ENCODE results near the gene IQSEC3. TPM values are rescaled to one million over a fixed set of nuclear protein-coding genes. Genes with fewer than 3 reads are reported as not detected.
"Not testable (repeated sequence)": the region's sequence is repeated elsewhere in the genome, so short reads cannot be mapped to it uniquely, and the experiment has no call there.

Gene IQSEC3
- total RNA-seq, 6 donors from 2014 or later, result 2.1 to 19.0 (median 8.2) TPM

- Histone ChIP-seq H3K4me3 (no peak overlapping the region), H3K27me3 (peaks cover 0 to 3% (median 1%) of the 10 kb centered on the region in 4 donors), H3K27ac (no peak overlapping the region), H3K4me1 (no peaks in the 10 kb centered on the region), H3K36me3 (no peaks in the 10 kb centered on the region), H3K9me3 (no peaks in the 10 kb centered on the region)
- DNase-seq, result no peak
- WGBS, 2 donors, result 60 to 64% methylated on average over 7 of the region's 7 CpGs
- ATAC-seq (ENCODE audit: low FRiP score in 2 of 2), result peak in 1 of 2 donors; percentile 4
- TF ChIP-seq CTCF (IDR thresholded peaks at IDR 0.05) (no peak), POLR2A (IDR thresholded peaks at IDR 0.05) (no peak), EP300 (IDR thresholded peaks at IDR 0.05) (no peak), POLR2AphosphoS5 (IDR thresholded peaks at IDR 0.05) (no peak)
Measured at GRCh38 chr12:56683-57346, 9.8 kb upstream of the IQSEC3 start.

DNA sequence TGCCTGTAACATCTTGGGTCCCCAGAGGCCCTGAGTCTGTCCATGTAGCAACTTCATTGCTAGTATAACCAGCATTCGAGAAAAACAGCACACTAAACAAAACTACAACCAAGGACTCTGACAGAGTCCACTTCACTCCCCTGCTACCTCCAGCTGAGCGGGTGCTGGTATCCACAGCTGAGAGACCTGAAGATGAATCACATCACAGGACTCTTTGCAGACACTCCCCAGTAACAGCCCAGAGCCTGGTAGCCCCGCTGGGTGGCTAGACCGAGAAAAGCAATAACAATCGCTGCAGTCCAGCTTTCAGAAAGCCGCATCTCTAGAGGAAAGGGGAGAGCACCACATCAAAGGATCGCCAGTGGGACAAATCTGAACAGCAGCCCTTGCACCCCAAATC, 9.0 kb upstream of the IQSEC3 start:
- no peak for DNase-seq
- ATAC-seq (ENCODE audit: low FRiP score in 2 of 2), result no peak
- Histone ChIP-seq H3K4me3 (no peak overlapping the region), H3K27me3 (peaks cover 0 to 3% (median 1%) of the 10 kb centered on the region in 4 donors), H3K4me1 (no peaks in the 10 kb centered on the region), H3K36me3 (no peaks in the 10 kb centered on the region), H3K27ac (no peak overlapping the region), H3K9me3 (no peaks in the 10 kb centered on the region)
- TF ChIP-seq EP300 (IDR thresholded peaks at IDR 0.05) (no peak), CTCF (IDR thresholded peaks at IDR 0.05) (no peak)
- WGBS, 2 donors, result 77 to 82% methylated on average over 7 of the region's 7 CpGs

DNA sequence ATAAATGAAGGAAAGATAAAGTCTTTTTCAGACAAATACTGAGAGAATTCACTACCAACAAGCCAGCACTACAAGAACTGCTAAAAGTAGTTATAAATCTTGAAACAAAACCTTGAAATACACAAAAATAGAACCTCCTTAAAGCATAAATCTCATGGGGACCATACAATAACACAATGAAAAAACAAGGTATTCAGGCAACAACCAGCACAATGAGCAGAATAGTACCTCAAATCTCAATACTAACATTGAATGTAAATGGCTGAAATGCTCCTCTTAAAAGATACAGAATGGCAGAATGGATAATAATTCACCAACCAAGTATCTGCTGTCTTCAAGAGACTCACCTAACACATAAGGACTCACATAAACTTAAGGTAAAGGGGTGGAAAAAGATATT, 7.7 kb upstream of the IQSEC3 start:
- Histone ChIP-seq H3K27me3 (peaks cover 0 to 3% (median 1%) of the 10 kb centered on the region in 4 donors), H3K27ac (no peak overlapping the region), H3K4me3 (no peak overlapping the region), H3K4me1 (no peaks in the 10 kb centered on the region), H3K9me3 (no peaks in the 10 kb centered on the region), H3K36me3 (no peaks in the 10 kb centered on the region)
- ATAC-seq (ENCODE audit: low FRiP score in 2 of 2), result no peak
- DNase-seq, result no peak
- TF ChIP-seq POLR2A (IDR thresholded peaks at IDR 0.05) (no peak), CTCF (IDR thresholded peaks at IDR 0.05) (no peak), EP300 (IDR thresholded peaks at IDR 0.05) (no peak), POLR2AphosphoS5 (IDR thresholded peaks at IDR 0.05) (no peak)

GRCh38 chr12:61845-62244, 4.7 kb upstream of the IQSEC3 start:
- H3K27ac ChIP-seq; ATAC-seq (ENCODE audit: low FRiP score in 2 of 2); H3K9me3 ChIP-seq; H3K4me1 ChIP-seq; DNase-seq; H3K36me3 ChIP-seq; H3K4me3 ChIP-seq; H3K27me3 ChIP-seq: not testable (repeated sequence)

- not testable (repeated sequence) for H3K4me1 ChIP-seq; ATAC-seq (ENCODE audit: low FRiP score in 2 of 2); H3K36me3 ChIP-seq; H3K4me3 ChIP-seq; H3K27me3 ChIP-seq; DNase-seq; H3K27ac ChIP-seq; H3K9me3 ChIP-seq
- 58 to 64% methylated on average over 4 of the region's 4 CpGs for WGBS, 2 donors
Measured at GRCh38 chr12:65491-66063, 990 bp upstream of the IQSEC3 start.

DNA sequence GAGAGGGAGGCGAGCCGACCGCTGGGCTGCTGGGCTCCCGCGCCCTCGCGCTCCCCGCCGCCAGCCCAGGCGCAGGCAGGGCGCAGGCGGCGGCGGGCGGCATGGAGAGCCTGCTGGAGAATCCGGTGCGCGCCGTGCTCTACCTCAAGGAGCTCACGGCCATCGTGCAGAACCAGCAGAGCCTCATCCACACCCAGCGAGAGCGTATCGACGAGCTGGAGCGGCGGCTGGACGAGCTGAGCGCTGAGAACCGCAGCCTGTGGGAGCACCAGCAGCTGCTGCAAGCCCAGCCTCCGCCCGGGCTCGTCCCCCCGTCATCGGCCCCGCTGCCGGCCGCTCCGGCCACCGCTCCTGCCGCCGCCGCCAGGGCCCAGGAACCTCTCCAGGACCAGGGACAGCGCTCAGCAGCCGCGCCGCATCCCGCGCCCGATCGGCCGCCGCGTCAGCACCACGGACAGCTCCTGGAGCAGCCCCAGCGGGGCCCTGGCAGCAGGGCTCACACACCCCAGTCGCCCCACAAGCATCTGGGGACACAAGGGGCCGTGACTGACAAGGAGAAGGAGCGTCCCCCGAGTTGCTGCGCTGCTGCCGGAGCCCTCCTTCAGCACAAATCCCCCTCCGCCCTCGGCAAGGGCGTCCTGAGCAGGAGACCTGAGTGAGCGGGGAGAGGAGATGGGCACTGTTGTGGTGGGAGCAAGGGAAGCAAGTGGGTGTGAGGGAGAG, 376 bp downstream of the IQSEC3 start:
- not testable (repeated sequence) for H3K4me3 ChIP-seq, H3K9me3 ChIP-seq

GRCh38 chr12:69677-70076, 3.1 kb downstream of the IQSEC3 start:
- 71 to 73% methylated on average over 6 of the region's 6 CpGs for WGBS, 2 donors
- not testable (repeated sequence) for H3K27me3 ChIP-seq; H3K27ac ChIP-seq; DNase-seq; H3K4me3 ChIP-seq; H3K36me3 ChIP-seq; H3K4me1 ChIP-seq; ATAC-seq (ENCODE audit: low FRiP score in 2 of 2); H3K9me3 ChIP-seq

More for the DNA sequence above, 376 bp downstream of the IQSEC3 start:
- not testable (repeated sequence) for H3K4me1 ChIP-seq, H3K36me3 ChIP-seq, H3K27me3 ChIP-seq, H3K27ac ChIP-seq
- DNase-seq (peak in 1 of 2 donors; percentile 81), ATAC-seq (ENCODE audit: low FRiP score in 2 of 2) (peak; percentile 93 to 98)
- WGBS, 2 donors, result 6 to 22% methylated on average over 7 to 40 of the region's 66 CpGs

- not testable (repeated sequence) for H3K36me3 ChIP-seq; H3K27ac ChIP-seq; H3K4me1 ChIP-seq; H3K4me3 ChIP-seq; H3K27me3 ChIP-seq; DNase-seq; H3K9me3 ChIP-seq; ATAC-seq (ENCODE audit: low FRiP score in 2 of 2)
- WGBS, 2 donors, result 83 to 91% methylated on average over 2 of the region's 2 CpGs
Measured at GRCh38 chr12:70541-70940, 4.0 kb downstream of the IQSEC3 start.

DNA sequence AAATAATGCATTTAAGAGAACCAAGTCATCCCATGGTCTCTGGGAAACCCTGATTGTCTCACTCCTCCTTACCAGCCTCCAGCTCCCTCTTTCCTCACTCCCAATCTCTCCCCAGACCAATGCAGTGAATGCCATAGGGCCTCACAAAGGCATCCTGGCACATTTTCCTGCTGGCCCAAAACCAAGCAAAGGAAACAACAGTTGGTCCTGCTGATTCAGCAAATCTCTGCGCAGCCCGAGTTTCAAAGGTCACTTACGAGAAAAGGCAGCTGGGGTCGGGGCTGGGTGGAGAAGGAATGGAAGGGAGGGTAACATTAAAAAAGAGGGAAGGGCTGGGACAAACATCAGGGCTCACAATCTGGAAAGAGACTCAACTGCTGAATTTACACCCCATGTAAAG, 5.5 kb downstream of the IQSEC3 start:
- H3K4me3 ChIP-seq; DNase-seq; H3K27me3 ChIP-seq; H3K9me3 ChIP-seq; H3K27ac ChIP-seq; H3K36me3 ChIP-seq; ATAC-seq (ENCODE audit: low FRiP score in 2 of 2); H3K4me1 ChIP-seq: not testable (repeated sequence)
- 45 to 75% methylated on average over 4 of the region's 4 CpGs for WGBS, 2 donors

Measured in upper lobe of left lung (tissue), 6 donors.